Inferior parietal cortex (tissue), 1 donor: ENCODE data around the gene EIF4A3.

ENCODE experiments used
- DNase-seq: peaks from one replicate; pipeline ENCODE4 v3.0.0-alpha.2; 2016; ENCODE audit errors: extremely low spot score

The EIF4A3 gene

DNA sequence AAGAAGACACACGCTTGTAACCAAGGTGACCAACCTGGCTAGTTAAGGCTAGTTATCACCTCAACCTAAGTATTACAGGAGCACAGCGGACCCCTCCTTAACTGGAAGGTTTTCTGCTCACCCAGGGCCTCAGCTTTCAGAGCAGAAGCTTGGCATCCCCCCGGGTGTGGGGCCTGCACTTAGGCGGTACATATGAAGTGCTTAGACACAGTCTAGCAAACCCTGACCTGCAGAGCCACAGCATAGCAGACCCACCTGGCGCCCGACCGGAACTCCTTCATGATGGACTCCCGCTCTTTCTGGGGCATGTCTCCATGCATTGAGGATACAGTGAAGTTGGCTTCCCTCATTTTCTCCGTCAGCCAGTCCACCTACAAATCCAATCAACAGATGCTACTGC lies 9.8 kb downstream of the EIF4A3 start:
- no peak for DNase-seq

- DNase-seq = no peak
These were observed 13.3 kb downstream of the EIF4A3 start for GRCh38 chr17:80133626-80133970.

GRCh38 chr17:80132906-80133625 lies 13.9 kb downstream of the EIF4A3 start:
- no peak for DNase-seq

GRCh38 chr17:80130992-80131391 lies 15.9 kb downstream of the EIF4A3 start:
- DNase-seq = no peak

- no peak for DNase-seq
These were observed 17.8 kb downstream of the EIF4A3 start for GRCh38 chr17:80129006-80129565.

DNA sequence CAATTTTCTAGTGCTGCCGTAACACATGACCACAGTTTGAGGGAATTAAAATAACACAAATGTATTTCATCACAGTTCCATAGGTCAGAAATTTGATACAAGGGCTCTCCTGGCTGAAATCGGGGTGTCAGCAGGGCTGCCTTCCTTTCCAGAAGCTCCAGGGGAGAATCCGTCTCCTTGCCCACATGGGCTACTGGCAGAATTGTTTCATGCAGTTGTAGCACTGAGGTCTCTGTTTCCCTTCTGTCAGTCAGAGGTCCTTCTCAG lies 20.5 kb downstream of the EIF4A3 start:
- DNase-seq = no peak

DNA sequence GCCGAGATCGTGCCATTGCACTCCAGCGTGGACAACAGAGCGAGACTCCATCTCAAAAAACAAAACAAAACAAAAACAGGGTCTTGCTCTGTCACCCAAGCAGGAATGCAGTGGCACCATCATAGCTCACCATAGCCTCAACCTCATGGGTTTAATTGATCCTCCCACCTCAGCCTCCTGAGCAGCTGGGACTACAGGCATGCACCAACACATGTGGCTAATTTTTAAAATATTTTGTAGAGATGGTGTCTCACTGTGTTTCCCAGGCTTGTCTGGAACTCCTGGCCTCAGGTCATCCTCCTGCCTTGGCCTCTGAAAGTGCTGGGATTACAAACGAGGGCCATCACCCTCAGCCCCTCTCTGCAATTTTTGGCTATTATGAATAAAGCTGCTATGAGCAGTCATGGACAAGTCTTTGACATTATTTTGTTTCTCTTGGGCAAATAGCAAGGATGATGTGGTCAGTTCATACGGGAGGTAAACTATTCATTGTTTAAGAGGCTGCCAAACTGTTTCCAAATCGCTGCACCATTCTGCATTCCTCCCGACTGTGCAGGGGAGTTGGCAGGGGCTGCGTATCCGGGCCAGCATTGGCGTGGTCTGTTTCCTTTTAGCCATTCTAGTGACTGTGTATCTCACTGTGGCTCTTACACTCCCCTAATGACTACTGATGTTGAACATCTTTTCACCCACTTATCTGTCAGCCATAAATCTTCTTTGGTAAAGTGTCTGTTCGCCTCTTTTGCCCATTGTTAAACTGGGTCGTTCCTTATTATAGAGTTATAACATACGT lies 21.1 kb downstream of the EIF4A3 start:
- no peak for DNase-seq

GRCh38 chr17:80124351-80124981 lies 22.5 kb downstream of the EIF4A3 start:
- DNase-seq = no peak

DNA sequence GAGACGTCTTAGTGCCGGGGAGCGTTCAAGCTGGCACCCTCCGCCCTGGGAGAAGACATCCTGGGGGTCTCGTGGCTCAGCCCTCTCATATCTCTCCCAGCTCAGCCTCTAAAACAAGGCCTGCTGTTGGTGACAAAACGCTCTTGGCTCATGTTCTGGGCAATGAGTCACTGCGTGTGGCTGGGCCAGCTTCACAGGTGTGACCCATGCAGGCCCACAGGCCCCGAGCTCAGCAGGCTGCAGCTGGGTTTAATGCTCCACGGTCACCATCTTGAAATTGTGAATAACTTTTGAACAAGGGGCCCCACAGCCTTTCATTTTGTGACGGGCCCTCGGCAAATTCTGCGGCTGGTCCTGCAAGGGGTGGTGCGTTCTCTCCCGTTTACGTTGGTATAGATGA lies 23.1 kb downstream of the EIF4A3 start:
- no peak for DNase-seq

DNA sequence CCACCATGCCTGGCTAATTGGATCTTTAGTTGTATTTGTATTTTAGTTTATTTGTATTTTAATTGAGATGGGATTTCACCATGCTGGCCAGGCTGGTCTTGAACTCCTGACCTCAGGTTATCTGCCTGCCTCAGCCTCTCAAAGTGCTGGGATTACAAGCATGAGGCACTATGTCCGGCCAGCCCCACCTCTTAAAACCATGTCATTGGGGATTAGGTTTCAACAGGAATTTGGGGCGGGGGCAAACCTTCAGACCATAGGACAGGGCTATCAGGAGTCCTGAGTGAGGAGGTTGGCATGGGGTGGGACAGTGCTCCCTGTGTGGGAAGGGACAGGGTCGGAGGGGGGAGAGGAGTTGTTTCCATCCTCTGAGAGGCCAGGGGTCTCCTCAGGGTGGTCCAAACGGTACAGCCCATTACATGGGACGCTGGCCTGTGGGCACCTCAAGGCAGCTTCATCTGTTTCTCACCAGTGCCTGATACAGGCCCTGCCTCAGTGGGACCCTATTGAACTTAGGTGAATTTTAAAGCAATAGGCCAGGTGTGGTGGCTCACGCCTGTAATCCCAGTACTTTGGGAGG lies 23.9 kb downstream of the EIF4A3 start:
- DNase-seq = no peak

- no peak for DNase-seq
These were observed 24.8 kb downstream of the EIF4A3 start for GRCh38 chr17:80122026-80122575.

DNA sequence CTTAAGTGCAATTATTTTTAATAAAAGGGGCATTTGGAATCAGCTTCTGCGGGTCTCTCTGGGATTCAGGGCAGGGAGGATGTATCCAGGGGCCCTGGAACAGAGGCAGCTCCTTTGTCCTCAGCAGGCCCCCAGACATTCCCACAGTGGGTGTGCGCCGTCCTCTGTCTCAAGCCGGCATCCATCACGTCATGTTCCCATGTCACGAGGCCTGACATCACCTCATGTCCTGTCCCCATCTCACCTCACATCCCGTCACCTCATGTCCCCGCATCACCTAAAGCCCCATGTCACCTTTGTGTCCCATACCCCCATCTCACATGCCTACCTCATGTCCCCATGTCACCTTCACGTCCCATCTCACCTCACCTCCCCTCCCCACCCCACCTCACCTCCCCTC lies 27.1 kb downstream of the EIF4A3 start:
- DNase-seq = no peak

DNA sequence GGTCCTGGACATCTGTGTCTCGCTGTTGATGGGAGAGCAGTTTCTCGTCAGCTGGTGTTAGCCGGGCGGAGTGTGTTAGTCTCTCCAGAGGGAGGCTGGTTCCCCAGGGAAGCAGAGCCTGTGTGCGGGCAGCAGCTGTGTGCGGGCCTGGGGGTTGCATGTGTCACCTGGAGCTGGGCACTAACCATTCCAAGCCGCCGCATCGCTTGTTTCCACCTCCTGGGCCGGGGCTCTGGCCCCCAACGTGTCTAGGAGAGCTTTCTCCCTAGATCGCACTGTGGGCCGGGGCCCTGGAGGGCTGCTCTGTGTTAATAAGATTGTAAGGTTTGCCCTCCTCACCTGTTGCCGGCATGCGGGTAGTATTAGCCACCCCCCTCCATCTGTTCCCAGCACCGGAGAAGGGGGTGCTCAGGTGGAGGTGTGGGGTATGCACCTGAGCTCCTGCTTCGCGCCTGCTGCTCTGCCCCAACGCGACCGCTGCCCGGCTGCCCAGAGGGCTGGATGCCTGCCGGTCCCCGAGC lies 27.6 kb downstream of the EIF4A3 start:
- DNase-seq = no peak

DNA sequence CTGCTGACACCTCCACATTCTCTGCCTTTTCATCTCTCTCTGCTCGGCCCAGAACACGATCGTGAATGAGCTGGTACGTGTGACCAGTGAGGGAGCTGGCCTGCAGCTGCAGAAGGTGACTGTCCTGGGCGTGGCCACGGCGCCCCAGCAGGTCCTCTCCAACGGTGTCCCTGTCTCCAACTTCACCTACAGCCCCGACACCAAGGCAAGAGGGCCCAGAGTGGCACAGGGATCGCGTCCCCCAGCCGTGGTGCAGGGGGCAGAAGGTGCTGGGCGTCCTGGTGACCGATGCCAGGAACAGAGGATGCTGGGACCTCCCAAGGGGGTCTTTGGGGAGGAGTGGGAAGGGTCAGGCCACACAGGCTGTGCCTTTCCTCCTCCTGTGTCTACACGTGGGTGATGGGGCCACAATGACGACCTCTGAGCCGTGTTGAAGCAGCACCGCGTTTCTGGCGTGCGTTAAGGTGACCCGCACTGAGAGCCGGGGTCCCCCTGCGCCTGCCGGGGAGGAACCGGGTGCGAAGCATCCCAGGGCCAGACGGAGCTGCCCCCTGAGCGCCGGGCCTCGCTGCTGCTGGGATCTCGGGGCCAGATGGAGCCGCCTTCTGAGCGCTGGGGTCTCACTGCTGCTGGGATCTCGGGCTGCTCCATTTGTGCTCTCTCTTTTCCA lies 28.2 kb downstream of the EIF4A3 start:
- DNase-seq = no peak

DNA sequence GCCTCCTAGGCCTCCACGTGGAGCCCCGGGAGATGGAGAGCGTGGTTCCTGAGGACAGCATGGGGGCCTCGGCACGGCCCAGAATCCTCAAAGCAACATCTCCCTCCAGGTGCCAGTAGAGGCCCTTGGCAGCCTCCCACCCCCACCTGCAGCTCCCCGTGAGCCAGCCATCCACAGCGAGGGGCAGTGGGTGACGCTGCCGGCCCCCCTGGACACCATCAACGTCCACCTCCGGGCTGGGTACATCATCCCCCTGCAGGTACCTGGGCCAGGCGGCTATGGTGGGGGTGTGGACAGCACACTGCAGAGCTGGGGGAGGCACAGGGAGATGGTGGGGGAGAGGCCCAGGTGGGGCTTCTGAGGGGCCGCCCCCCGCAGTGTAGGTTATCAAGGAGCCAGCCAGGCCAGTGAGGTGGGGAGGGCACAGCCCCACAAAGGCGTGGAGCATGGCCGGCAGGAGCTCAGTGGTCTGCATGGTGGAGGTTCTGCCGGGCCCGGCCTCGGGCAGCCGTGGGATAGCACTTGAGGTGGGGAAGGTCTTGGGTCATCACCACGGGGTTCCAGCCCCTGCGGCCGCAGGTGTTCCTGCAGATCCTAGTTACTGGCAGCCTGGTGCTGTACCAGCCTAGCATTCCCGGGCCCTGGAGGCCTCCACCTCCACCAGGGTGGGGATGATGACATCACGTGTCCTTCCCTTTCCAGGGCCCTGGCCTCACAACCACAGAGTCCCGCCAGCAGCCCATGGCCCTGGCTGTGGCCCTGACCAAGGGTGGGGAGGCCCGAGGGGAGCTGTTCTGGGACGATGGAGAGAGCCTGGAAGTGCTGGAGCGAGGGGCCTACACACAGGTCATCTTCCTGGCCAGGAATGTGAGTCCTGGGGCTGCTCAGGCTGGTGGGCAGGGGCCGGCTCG lies 29.2 kb downstream of the EIF4A3 start:
- no peak for DNase-seq

GRCh38 chr17:80116921-80117380 lies 30.0 kb downstream of the EIF4A3 start:
- DNase-seq = no peak

DNA sequence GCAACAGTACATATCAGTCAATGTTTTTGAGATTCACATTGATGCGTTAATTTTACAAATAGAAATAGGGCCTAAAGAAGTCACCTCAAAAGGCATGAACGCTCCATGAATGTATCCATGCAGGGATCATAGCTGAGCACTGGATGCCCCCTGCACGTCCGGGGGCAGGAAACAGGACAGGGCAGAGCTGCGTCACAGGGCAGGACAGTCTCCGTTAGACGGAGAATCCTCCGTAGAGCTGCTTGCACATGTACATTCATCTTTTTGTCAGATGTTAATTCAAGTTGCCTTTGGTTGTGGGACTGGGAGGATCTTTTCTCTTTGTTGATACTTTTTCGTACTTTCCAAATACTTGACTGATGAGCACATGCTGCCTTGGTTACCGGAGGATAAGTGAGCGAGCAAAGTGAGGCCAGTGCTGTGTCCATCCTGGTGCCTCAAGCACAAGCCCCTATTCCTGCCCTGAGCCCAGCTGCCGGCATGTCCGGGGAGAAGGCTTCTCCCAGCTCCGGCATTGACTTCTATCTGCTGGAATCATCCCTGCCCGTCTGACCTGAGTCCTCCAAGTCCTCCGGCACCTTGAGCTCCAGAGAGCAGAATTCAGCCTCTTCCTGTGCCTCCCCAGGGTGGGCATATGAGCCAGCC lies 30.5 kb downstream of the EIF4A3 start:
- DNase-seq = no peak

- DNase-seq = no peak
These were observed 31.8 kb downstream of the EIF4A3 start for GRCh38 chr17:80115159-80115558.

- DNase-seq = no peak
These were observed 32.2 kb downstream of the EIF4A3 start for GRCh38 chr17:80114758-80115157.

DNA sequence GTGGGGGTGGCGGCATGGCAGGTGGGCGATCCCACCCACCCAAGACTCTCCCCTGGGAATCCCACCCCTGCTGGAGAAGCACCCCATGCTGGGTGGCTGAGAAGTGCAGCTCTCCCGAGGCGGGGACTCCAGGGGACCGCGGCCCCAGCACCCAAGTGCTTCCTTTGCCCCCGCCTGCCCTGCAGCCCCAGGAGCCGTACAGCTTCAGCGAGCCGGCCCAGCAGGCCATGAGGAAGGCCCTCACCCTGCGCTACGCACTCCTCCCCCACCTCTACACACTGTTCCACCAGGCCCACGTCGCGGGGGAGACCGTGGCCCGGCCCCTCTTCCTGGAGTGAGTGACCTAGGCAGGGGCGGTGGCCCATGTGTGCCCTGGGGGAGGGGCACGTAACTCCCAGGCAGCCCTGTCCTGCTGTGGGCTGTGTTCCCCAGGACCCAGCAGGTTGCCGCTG lies 33.9 kb downstream of the EIF4A3 start:
- no peak for DNase-seq
